ENCODE data around the gene FGFR3. TPM values are rescaled to one million over a fixed set of nuclear protein-coding genes. Genes with fewer than 3 reads are reported as not detected.

Gene FGFR3
- total and polyA plus RNA-seq, 2 of the 8 experiments (the other 6 are each of a cell fraction or from before 2014, with no cell fraction given): 9.0 to 19.5 TPM

- H2BK12ac ChIP-seq (ENCODE audit: low read depth, low read length): 0 out of 2 replicates have a peak overlapping the region, but pooled peaks have one; percentile 27
- no peak overlapping the region; the same call in none of the 2 replicates for H3K18ac ChIP-seq (ENCODE audit: extremely low read depth, low read length)
- no peak overlapping the region for H4K5ac ChIP-seq (ENCODE audit: insufficient read length, low read depth, low read length)
- peaks cover 5 to 42% (median 25%) of the 10 kb centered on the region in 4 experiments for H3K4me1 ChIP-seq (replicated peaks in 1 of 4; ENCODE audit: control insufficient read depth in 3 of 4, insufficient read depth in 4 of 4, low read length in 3 of 4)
- no peak overlapping the region for H3K4me2 ChIP-seq (ENCODE audit: insufficient read depth in 1 of 2, low read depth in 2 of 2, low read length in 2 of 2)
- no peaks in the 10 kb centered on the region for H3K9me3 ChIP-seq (ENCODE audit: insufficient read depth in 2 of 2, low read depth in 1 of 2, low read length in 1 of 2)
- no peak overlapping the region for H3K27ac ChIP-seq (ENCODE audit: low read depth, low read length)
- peak overlapping the region; percentile 75; the same call in 1 of the 2 replicates for H2BK5ac ChIP-seq (ENCODE audit: low read depth, low read length)
- no peak overlapping the region for H4K8ac ChIP-seq (ENCODE audit: extremely low read depth, insufficient read depth, low read length)
- DNase-seq (ENCODE audit: low read depth in 1 of 2, low spot score in 2 of 2): no peak
- H3K79me2 ChIP-seq (ENCODE audit: control insufficient read depth in 1 of 2, insufficient read depth in 2 of 2, low read length in 2 of 2): no peaks in the 10 kb centered on the region
- no peak overlapping the region for H3K4me3 ChIP-seq (ENCODE audit: extremely low read depth in 1 of 4, insufficient read depth in 2 of 4, low read depth in 3 of 4, low read length in 4 of 4)
- peaks cover 0 to 2% (median 0%) of the 10 kb centered on the region in 4 experiments; a peak in 2 of 7 replicates for H3K27me3 ChIP-seq (replicated peaks in 1 of 4; ENCODE audit: control insufficient read depth in 3 of 4, extremely low read depth in 1 of 4, insufficient read depth in 3 of 4, low read length in 3 of 4)
- H3K23me2 ChIP-seq (ENCODE audit: low read depth, low read length): peaks cover 4% of the 10 kb centered on the region; the same call in 1 of the 2 replicates
- no peak overlapping the region for H2AFZ ChIP-seq (ENCODE audit: low read length)
- H2BK120ac ChIP-seq (replicated peaks; ENCODE audit: low read depth, low read length): no peak overlapping the region
- no peaks in the 10 kb centered on the region for H3K36me3 ChIP-seq (ENCODE audit: control insufficient read depth in 2 of 4, insufficient read depth in 4 of 4, low read length in 3 of 4)
- H2BK15ac ChIP-seq (ENCODE audit: low read length): no peak overlapping the region
- H3K56ac ChIP-seq (replicated peaks; ENCODE audit: insufficient read length, low read depth, low read length): no peak overlapping the region
- H4K20me1 ChIP-seq (replicated peaks in 1 of 2; ENCODE audit: control insufficient read depth in 1 of 2, insufficient read depth in 2 of 2, low read length in 2 of 2): peaks cover 0 to 2% of the 10 kb centered on the region in 2 experiments
- no peak for FAIRE-seq
- no peak overlapping the region for H3K9ac ChIP-seq (replicated peaks in 1 of 4; ENCODE audit: extremely low read depth in 1 of 4, low read depth in 3 of 4, low read length in 3 of 4)
- no peak overlapping the region for H3K14ac ChIP-seq (ENCODE audit: insufficient read length)
- no peaks in the 10 kb centered on the region for H3K79me1 ChIP-seq (ENCODE audit: low read depth, low read length)
- 0 out of 2 replicates have a peak overlapping the region, but pooled peaks have one; percentile 61 for H2BK20ac ChIP-seq (ENCODE audit: low read length)
- H4K91ac ChIP-seq (replicated peaks; ENCODE audit: insufficient read length, low read length): peak overlapping the region; percentile 17
- peak overlapping the region; percentile 65 for H3K4ac ChIP-seq (replicated peaks; ENCODE audit: insufficient read length, low read depth, low read length)
- 85% methylated on average over 9 of the region's 11 CpGs; no CpG with 5 or more reads in 1 of the 2 experiments for WGBS, 2 experiments (ENCODE audit: extremely low coverage in 1 of 2, insufficient coverage in 1 of 2, insufficient read length in 1 of 2, insufficient replicate concordance in 2 of 2, low coverage in 1 of 2, low lambda C conversion rate in 2 of 2, missing lambda C conversion rate in 1 of 2)
- ChIA-PET POLR2A (ENCODE audit: partially characterized antibody) (interaction anchor here (17.2 kb wide), 1 partner anchor 20 kb away, joined by 170 read pairs; the partner anchor contains the start of gene FGFR3), CTCF (ENCODE audit: partially characterized antibody) (interaction anchor here (0.8 to 71.2 kb wide), 4 partner anchors 6 to 56 kb away, joined by 3 to 2507 read pairs (median 1256); partner anchors contain the start of gene FGFR3)
- H3K23ac ChIP-seq (ENCODE audit: insufficient read length): no peak overlapping the region
- H2AK5ac ChIP-seq (ENCODE audit: low read depth, low read length): peak overlapping the region; percentile 75; the same call in 1 of the 2 replicates
- TF ChIP-seq POLR2AphosphoS5 (IDR thresholded peaks at IDR 0.05; ENCODE audit: low read depth, low read length) (no peak), HDAC2 (IDR thresholded peaks at IDR 0.05; ENCODE audit: borderline replicate concordance in 1 of 2, low read depth in 2 of 2, low read length in 2 of 2) (no peak), ATF2 (IDR thresholded peaks at IDR 0.05; ENCODE audit: low read length) (no peak), RBBP5 (IDR thresholded peaks at IDR 0.05; ENCODE audit: borderline replicate concordance, low read depth, low read length) (no peak), RXRA (IDR thresholded peaks at IDR 0.05; ENCODE audit: insufficient read depth, low read depth, low read length) (no peak), EP300 (IDR thresholded peaks at IDR 0.05; ENCODE audit: borderline replicate concordance in 1 of 2, low read depth in 2 of 2, low read length in 2 of 2) (no peak), SP1 (IDR thresholded peaks at IDR 0.05; ENCODE audit: low read depth, low read length) (no peak), NRF1 (IDR thresholded peaks at IDR 0.05; ENCODE audit: low read depth, low read length) (no peak), MAFK (IDR thresholded peaks at IDR 0.05; ENCODE audit: low read depth, low read length) (no peak), KDM5A (IDR thresholded peaks at IDR 0.05; ENCODE audit: low read length) (no peak), TAF1 (IDR thresholded peaks at IDR 0.05; ENCODE audit: low read depth, low read length) (no peak)
These were observed 22.3 kb upstream of the FGFR3 start for GRCh38 chr4:1770791-1771231.

Data from H1 (cell line).